Esophagus squamous epithelium (tissue), 5 donors: Measurements from ENCODE around the gene IFITM1. TPM values are rescaled to one million over a fixed set of nuclear protein-coding genes. Genes with fewer than 3 reads are reported as not detected.
"Not testable (repeated sequence)": the region's sequence is repeated elsewhere in the genome, so short reads cannot be mapped to it uniquely, and the experiment has no call there.

Experiments used
- DNase-seq: peaks from one replicate; lab custom pipeline; 2025; lab: John Stamatoyannopoulos, UW
- H3K27ac ChIP-seq, 4 donors: fragments of 200-600 bp; sonication (generic); one replicate each; pipeline ENCODE4 v1.5.1; 2016 to 2019; ENCODE audit warnings: mild to moderate bottlenecking in 1 of 4
- H3K27me3 ChIP-seq, 4 donors: fragments of 200-600 bp; sonication (generic); 1 replicate in 3 of 4; 2 replicates in 1 of 4; pipeline versions ENCODE4 v1.5.1 to v1.6.0; 2017 to 2021; ENCODE audit warnings: antibody characterized with exemption in 1 of 4
- H3K36me3 ChIP-seq, 3 donors: fragments of 200-600 bp; sonication (generic); one replicate each; pipeline ENCODE4 v1.5.1; 2016 to 2019
- H3K4me1 ChIP-seq, 3 donors: fragments of 200-600 bp; sonication (generic); one replicate each; pipeline ENCODE4 v1.5.1; 2017 to 2019
- H3K4me3 ChIP-seq, 4 donors: fragments of 200-600 bp; sonication (generic); 1 replicate in 3 of 4; 2 replicates in 1 of 4; pipeline ENCODE4 v1.5.1; 2016 to 2019; ENCODE audit warnings: mild to moderate bottlenecking in 2 of 4, moderate library complexity in 1 of 4
- H3K9me3 ChIP-seq, 3 donors: fragments of 200-600 bp; sonication (generic); one replicate each; pipeline ENCODE4 v1.5.1; 2016 to 2019
- CTCF ChIP-seq, 6 experiments: fragments of 450-650 bp in 4 of 6; fragments of 200-600 bp in 2 of 6; sonication (generic) in 2 of 6; IDR thresholded peaks; one replicate each; pipeline ENCODE4 v1.5.1; 2016 to 2019; ENCODE audit warnings: antibody characterized with exemption in 6 of 6, mild to moderate bottlenecking in 4 of 6, moderate library complexity in 4 of 6
- POLR2A ChIP-seq, 4 donors: fragments of 450-650 bp; IDR thresholded peaks; one replicate each; pipeline ENCODE4 v1.6.1; 2017; ENCODE audit warnings: antibody characterized with exemption in 4 of 4, mild to moderate bottlenecking in 4 of 4, moderate library complexity in 3 of 4
- WGBS, 2 donors: methylation state at CpG; one replicate each; pipeline ENCODE4 v1.1.5; 2018; 5-methylcytosine and 5-hydroxymethylcytosine counted together
- intact Hi-C: fragments of 100-400 bp; cut with DNase I; formaldehyde crosslinking; loops from one replicate; pipeline ENCODE4 v1.15.0; 2022
- total RNA-seq, 4 donors: library from RNA; depleted of rRNA; stranded (reverse); fragments of >200 nt; gene quantifications; one replicate each; pipeline ENCODE4 v1.1.0, GENCODE V29; 2016
- donor health status: DM: yes; HTN: yes; CAD: no.

IFITM1 gene
- total RNA-seq, 4 donors from 2014 or later, result 26.3 to 133 (median 60.0) TPM

DNA sequence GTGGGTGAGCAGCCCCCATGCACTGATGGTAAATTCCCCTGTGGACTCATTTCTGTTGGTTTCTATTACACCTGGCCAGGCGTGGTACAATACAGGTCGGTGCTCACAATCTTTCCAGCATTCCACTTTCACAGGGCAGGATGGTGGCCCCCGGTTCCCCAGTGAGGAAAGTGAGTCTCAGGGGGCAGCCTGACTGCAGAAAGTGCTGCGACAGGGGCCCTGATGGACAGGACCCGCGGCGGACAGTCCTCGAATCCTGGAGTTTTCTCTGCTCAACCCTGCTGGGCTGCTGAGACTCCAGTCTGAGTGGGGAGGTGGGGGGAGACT lies 28.0 kb upstream of the IFITM1 start:
- peaks cover 17 to 40% (median 20%) of the 10 kb centered on the region in 3 donors for H3K4me1 ChIP-seq
- no peaks in the 10 kb centered on the region for H3K36me3 ChIP-seq
- WGBS, 2 donors, result 83 to 100% methylated on average over 3 to 4 of the region's 8 CpGs
- H3K27ac ChIP-seq, result no peak overlapping the region
- H3K4me3 ChIP-seq, result no peak overlapping the region
- no peak for DNase-seq
- H3K27me3 ChIP-seq, result peaks cover 4 to 78% (median 17%) of the 10 kb centered on the region in 4 donors
- no peaks in the 10 kb centered on the region for H3K9me3 ChIP-seq
- TF ChIP-seq POLR2A (IDR thresholded peaks at IDR 0.05) (no peak), CTCF (IDR thresholded peaks at IDR 0.05) (no peak)
- intact Hi-C loops, result no loop called here

GRCh38 chr11:286977-287820 lies 26.6 kb upstream of the IFITM1 start:
- peaks cover 3 to 65% (median 4%) of the 10 kb centered on the region in 4 donors for H3K27me3 ChIP-seq
- H3K9me3 ChIP-seq, H3K36me3 ChIP-seq, DNase-seq, intact Hi-C loops: not testable (repeated sequence)
- H3K27ac ChIP-seq, result peak overlapping the region in 2 of 4 donors; percentile 34 to 79
- peak overlapping the region in 3 of 4 donors; percentile 55 to 95 (median 76) for H3K4me3 ChIP-seq
- peaks cover 10 to 29% (median 17%) of the 10 kb centered on the region in 3 donors for H3K4me1 ChIP-seq
- 64 to 79% methylated on average over 25 of the region's 27 CpGs for WGBS, 2 donors

GRCh38 chr11:287821-288477 lies 25.9 kb upstream of the IFITM1 start:
- Histone ChIP-seq H3K9me3 (no peaks in the 10 kb centered on the region), H3K4me3 (peak overlapping the region; percentile 55 to 95 (median 74)), H3K4me1 (peaks cover 10 to 29% (median 17%) of the 10 kb centered on the region in 3 donors), H3K36me3 (peaks cover 0 to 11% (median 0%) of the 10 kb centered on the region in 3 donors), H3K27me3 (peaks cover 0 to 57% (median 2%) of the 10 kb centered on the region in 4 donors), H3K27ac (peak overlapping the region; percentile 40 to 84 (median 74))
- DNase-seq, result no peak
- intact Hi-C loops, result no loop called here
- TF ChIP-seq POLR2A (IDR thresholded peaks at IDR 0.05), result no peak
- no peak for TF ChIP-seq CTCF (IDR thresholded peaks at IDR 0.05)
- WGBS, 2 donors, result 20 to 52% methylated on average over 15 to 28 of the region's 41 CpGs

GRCh38 chr11:288478-289397 lies 25.1 kb upstream of the IFITM1 start, which contains the start of gene PGGHG:
PGGHG (plus strand) TSS chr11:289126; CDS start chr11:289817, 691 bp downstream.
- H3K4me1 ChIP-seq, result peaks cover 10 to 29% (median 17%) of the 10 kb centered on the region in 3 donors
- no peak for DNase-seq
- H3K27ac ChIP-seq, result peak within 1 kb of the TSS; percentile 40 to 84 (median 74)
- peak within 1 kb of the TSS; percentile 55 to 95 (median 74) for H3K4me3 ChIP-seq
- WGBS, 2 donors, result 0 to 2% methylated on average over 4 to 10 of the region's 112 CpGs
- TF ChIP-seq POLR2A (IDR thresholded peaks at IDR 0.05), result peak in 1 of 4 donors; percentile 52
- TF ChIP-seq CTCF (IDR thresholded peaks at IDR 0.05), result no peak
- H3K27me3 ChIP-seq, result peaks cover 0 to 50% (median 2%) of the 10 kb centered on the region in 4 donors
- no peaks in the 10 kb centered on the region for H3K9me3 ChIP-seq
- H3K36me3 ChIP-seq, result peaks cover 0 to 19% (median 0%) of the 10 kb centered on the region in 3 donors
- intact Hi-C loops, result no loop called here

DNA sequence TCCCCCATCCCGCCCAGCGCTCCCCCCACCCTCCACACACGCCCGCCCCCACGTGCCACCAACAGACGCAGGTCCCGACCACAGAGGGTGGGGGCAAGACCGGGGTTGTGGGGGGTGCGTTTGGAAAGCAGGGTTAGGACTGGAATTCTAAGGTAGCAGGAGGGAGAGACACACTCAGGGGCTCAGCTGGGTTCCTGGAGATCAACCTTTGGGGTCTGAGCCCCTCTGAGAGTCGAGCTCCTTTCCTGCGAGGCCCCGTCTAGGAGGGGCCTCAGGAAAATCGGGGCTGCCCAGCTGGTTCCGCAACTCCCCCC lies 24.5 kb upstream of the IFITM1 start:
- Histone ChIP-seq H3K4me1 (peaks cover 10 to 29% (median 17%) of the 10 kb centered on the region in 3 donors), H3K27me3 (peaks cover 0 to 44% (median 2%) of the 10 kb centered on the region in 4 donors), H3K4me3 (peak overlapping the region; percentile 55 to 95 (median 74)), H3K27ac (peak overlapping the region; percentile 40 to 84 (median 74)), H3K36me3 (peaks cover 0 to 26% (median 0%) of the 10 kb centered on the region in 3 donors), H3K9me3 (no peaks in the 10 kb centered on the region)
- no CpG with 5 or more reads among the region's 14 CpGs for WGBS, 2 donors
- TF ChIP-seq POLR2A (IDR thresholded peaks at IDR 0.05) (no peak), CTCF (IDR thresholded peaks at IDR 0.05) (no peak)
- intact Hi-C loops, result no loop called here
- DNase-seq, result no peak
